ENCODE measurements around the gene HES4. TPM values are rescaled to one million over a fixed set of nuclear protein-coding genes. Genes with fewer than 3 reads are reported as not detected.
"Not testable (repeated sequence)": the region's sequence is repeated elsewhere in the genome, so short reads cannot be mapped to it uniquely, and the experiment has no call there.

The HES4 gene
- total and polyA plus RNA-seq, 4 donors, result 13.5 to 47.9 (median 27.1) TPM

DNA sequence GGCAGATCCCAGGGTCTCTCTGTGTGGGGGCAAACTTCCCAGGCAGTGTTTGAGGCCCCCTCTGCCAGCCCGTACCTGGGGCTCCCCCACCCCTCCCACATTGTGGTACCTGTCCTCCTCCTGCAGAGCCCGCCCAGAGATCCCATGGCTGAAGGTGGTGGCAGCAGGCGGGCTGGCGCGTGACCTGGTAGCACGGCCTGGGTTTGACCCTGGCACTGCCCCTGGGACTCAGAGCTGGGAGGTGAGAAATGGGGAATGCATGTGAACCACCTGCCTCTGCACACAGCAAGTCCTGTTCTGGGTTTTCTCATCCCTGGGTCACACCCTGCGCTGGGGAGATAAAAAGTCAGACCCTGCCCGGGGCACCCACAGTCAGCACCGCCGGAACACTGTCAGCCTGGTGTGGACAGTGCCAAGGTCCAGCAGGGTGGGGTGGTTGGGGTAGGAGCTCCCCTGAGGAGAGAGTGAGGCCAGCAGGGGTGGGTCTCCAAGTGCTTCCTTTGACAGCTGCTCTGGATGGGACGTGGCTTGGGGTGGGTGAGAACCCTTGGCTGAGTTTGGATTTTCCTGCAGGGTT, 31.9 kb upstream of the HES4 start:
- WGBS, 2 donors, result 88 to 95% methylated on average over 11 of the region's 11 CpGs
- Histone ChIP-seq H3K9ac (ENCODE audit: insufficient read depth in 1 of 2, low read length in 2 of 2) (no peak overlapping the region), H3K4me3 (no peak overlapping the region), H3K4me1 (ENCODE audit: control insufficient read depth in 5 of 5, insufficient read depth in 5 of 5, low read length in 5 of 5) (peaks cover 0 to 27% (median 5%) of the 10 kb centered on the region in 5 donors), H3K9me3 (ENCODE audit: control insufficient read depth in 4 of 4, insufficient read depth in 3 of 4, low read length in 3 of 4) (no peaks in the 10 kb centered on the region), H3K27ac (ENCODE audit: low read depth in 1 of 2, low read length in 1 of 2) (no peak overlapping the region), H3K27me3 (ENCODE audit: control insufficient read depth in 3 of 3, insufficient read depth in 3 of 3, low read length in 2 of 3) (no peaks in the 10 kb centered on the region), H3K36me3 (ENCODE audit: control insufficient read depth in 4 of 4, insufficient read depth in 4 of 4, low read length in 4 of 4) (peaks cover 0 to 5% (median 0%) of the 10 kb centered on the region in 4 donors)
- DNase-seq (no peak), ATAC-seq (ENCODE audit: insufficient read depth, low FRiP score) (no peak)
- TF ChIP-seq, protein P1, sequence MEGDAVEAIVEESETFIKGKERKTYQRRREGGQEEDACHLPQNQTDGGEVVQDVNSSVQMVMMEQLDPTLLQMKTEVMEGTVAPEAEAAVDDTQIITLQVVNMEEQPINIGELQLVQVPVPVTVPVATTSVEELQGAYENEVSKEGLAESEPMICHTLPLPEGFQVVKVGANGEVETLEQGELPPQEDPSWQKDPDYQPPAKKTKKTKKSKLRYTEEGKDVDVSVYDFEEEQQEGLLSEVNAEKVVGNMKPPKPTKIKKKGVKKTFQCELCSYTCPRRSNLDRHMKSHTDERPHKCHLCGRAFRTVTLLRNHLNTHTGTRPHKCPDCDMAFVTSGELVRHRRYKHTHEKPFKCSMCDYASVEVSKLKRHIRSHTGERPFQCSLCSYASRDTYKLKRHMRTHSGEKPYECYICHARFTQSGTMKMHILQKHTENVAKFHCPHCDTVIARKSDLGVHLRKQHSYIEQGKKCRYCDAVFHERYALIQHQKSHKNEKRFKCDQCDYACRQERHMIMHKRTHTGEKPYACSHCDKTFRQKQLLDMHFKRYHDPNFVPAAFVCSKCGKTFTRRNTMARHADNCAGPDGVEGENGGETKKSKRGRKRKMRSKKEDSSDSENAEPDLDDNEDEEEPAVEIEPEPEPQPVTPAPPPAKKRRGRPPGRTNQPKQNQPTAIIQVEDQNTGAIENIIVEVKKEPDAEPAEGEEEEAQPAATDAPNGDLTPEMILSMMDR (IDR thresholded peaks at IDR 0.05; ENCODE audit: control extremely low read depth, extremely low read depth), result no peak

- not testable (repeated sequence) for ATAC-seq (ENCODE audit: insufficient read depth, low FRiP score)
- peaks cover 0 to 33% (median 6%) of the 10 kb centered on the region in 5 donors for H3K4me1 ChIP-seq (ENCODE audit: control insufficient read depth in 5 of 5, insufficient read depth in 5 of 5, low read length in 5 of 5)
Measured at GRCh38 chr1:1030867-1031658, 31.2 kb upstream of the HES4 start.

DNA sequence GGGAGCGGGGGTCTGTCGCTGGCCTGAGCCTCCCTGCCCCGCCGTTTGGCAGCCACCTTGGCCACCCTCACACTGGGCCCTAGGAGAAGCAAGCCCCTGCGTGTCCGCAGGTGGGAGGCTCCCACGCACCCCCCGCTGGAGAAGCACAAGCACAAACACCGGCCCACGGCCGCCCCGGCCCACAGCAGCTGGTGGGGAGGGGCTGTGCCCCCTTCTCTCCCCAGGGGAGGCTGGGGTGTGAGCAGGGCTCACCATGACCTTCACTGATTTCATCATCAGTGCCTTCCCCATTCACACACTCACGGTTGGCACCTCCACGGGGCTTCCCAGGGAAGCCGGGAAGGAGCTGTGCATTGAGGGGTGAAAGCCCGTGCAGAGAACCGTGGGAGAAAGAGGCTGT, 27.9 kb upstream of the HES4 start:
- no peak overlapping the region for H3K9ac ChIP-seq (ENCODE audit: insufficient read depth in 1 of 2, low read length in 2 of 2)
- WGBS, 2 donors, result 85 to 88% methylated on average over 14 to 17 of the region's 17 CpGs
- no peak overlapping the region for H3K27ac ChIP-seq (ENCODE audit: low read depth in 1 of 2, low read length in 1 of 2)
- H3K4me3 ChIP-seq, result no peak overlapping the region
- no peaks in the 10 kb centered on the region for H3K9me3 ChIP-seq (ENCODE audit: control insufficient read depth in 4 of 4, insufficient read depth in 3 of 4, low read length in 3 of 4)
- H3K4me1 ChIP-seq (ENCODE audit: control insufficient read depth in 5 of 5, insufficient read depth in 5 of 5, low read length in 5 of 5), result peaks cover 0 to 31% (median 26%) of the 10 kb centered on the region in 5 donors
- no peak for DNase-seq
- TF ChIP-seq, protein P1 (IDR thresholded peaks at IDR 0.05; ENCODE audit: control extremely low read depth, extremely low read depth), result no peak
- ATAC-seq (ENCODE audit: insufficient read depth, low FRiP score), result no peak
- H3K27me3 ChIP-seq (ENCODE audit: control insufficient read depth in 3 of 3, insufficient read depth in 3 of 3, low read length in 2 of 3), result no peaks in the 10 kb centered on the region
- peaks cover 0 to 1% (median 0%) of the 10 kb centered on the region in 4 donors for H3K36me3 ChIP-seq (ENCODE audit: control insufficient read depth in 4 of 4, insufficient read depth in 4 of 4, low read length in 4 of 4)

More at GRCh38 chr1:1030867-1031658, 31.2 kb upstream of the HES4 start:
- not testable (repeated sequence) for H3K4me3 ChIP-seq; H3K9me3 ChIP-seq (ENCODE audit: control insufficient read depth in 4 of 4, insufficient read depth in 3 of 4, low read length in 3 of 4); DNase-seq; H3K27ac ChIP-seq (ENCODE audit: low read depth in 1 of 2, low read length in 1 of 2); H3K27me3 ChIP-seq (ENCODE audit: control insufficient read depth in 3 of 3, insufficient read depth in 3 of 3, low read length in 2 of 3); H3K36me3 ChIP-seq (ENCODE audit: control insufficient read depth in 4 of 4, insufficient read depth in 4 of 4, low read length in 4 of 4); H3K9ac ChIP-seq (ENCODE audit: insufficient read depth in 1 of 2, low read length in 2 of 2)
- WGBS, 2 donors, result 81 to 85% methylated on average over 7 of the region's 7 CpGs
